Liver (tissue), 9 donors: Measurements from ENCODE around the gene GTF2F2. TPM values are rescaled to one million over a fixed set of nuclear protein-coding genes. Genes with fewer than 3 reads are reported as not detected.

Experiments
- DNase-seq: peaks from one replicate; pipeline ENCODE4 v3.0.0-alpha.2; 2017; ENCODE audit warnings: low spot score
- H3K27ac ChIP-seq, 2 donors: one replicate each; pipeline ENCODE4 v1.7.0; 2013; ENCODE audit warnings: inconsistent platforms in 2 of 2, low read length in 2 of 2, control low read depth in 1 of 2, low read depth in 1 of 2, mild to moderate bottlenecking in 1 of 2
- H3K27me3 ChIP-seq, 4 donors: one replicate each; pipeline versions ENCODE4 v1.6.1 to v1.7.0; 2013; ENCODE audit warnings: low read length in 3 of 4, inconsistent platforms in 1 of 4, mild to moderate bottlenecking in 1 of 4, moderate library complexity in 1 of 4; ENCODE audit not compliant: control insufficient read depth in 4 of 4, insufficient read depth in 4 of 4
- H3K36me3 ChIP-seq, 4 donors: one replicate each; pipeline versions ENCODE4 v1.6.1 to v1.7.0; 2013; ENCODE audit warnings: low read length in 3 of 4, mild to moderate bottlenecking in 3 of 4, low read depth in 1 of 4, moderate library complexity in 1 of 4; ENCODE audit not compliant: control insufficient read depth in 4 of 4, insufficient read depth in 3 of 4
- H3K4me1 ChIP-seq, 4 donors: one replicate each; pipeline versions ENCODE4 v1.6.1 to v1.7.0; 2013; ENCODE audit warnings: low read length in 3 of 4, mild to moderate bottlenecking in 3 of 4, moderate library complexity in 1 of 4; ENCODE audit not compliant: control insufficient read depth in 4 of 4, insufficient read depth in 4 of 4
- H3K4me3 ChIP-seq, 3 donors: one replicate each; pipeline versions ENCODE4 v1.6.1 to v1.7.0; 2013; ENCODE audit warnings: low read length in 3 of 3, control low read depth in 1 of 3, low read depth in 1 of 3, mild to moderate bottlenecking in 1 of 3
- H3K9ac ChIP-seq, 2 donors: one replicate each; pipeline ENCODE4 v1.7.0; 2013; ENCODE audit warnings: low read length in 2 of 2, mild to moderate bottlenecking in 2 of 2, moderate library complexity in 2 of 2, control low read depth in 1 of 2, low read depth in 1 of 2
- H3K9me3 ChIP-seq, 4 donors: one replicate each; pipeline versions ENCODE4 v1.6.1 to v1.7.0; 2013; ENCODE audit warnings: low read length in 3 of 4; ENCODE audit not compliant: control insufficient read depth in 4 of 4
- EGR1 ChIP-seq, 2 donors: IDR thresholded peaks; 2 replicates each; pipeline ENCODE4 v1.6.1; 2016 to 2018; ENCODE audit warnings: antibody characterized with exemption in 2 of 2, low read depth in 2 of 2
- FOXA1 ChIP-seq: IDR thresholded peaks from 2 replicates; pipeline ENCODE4 v1.6.1; 2016; ENCODE audit warnings: antibody characterized with exemption
- FOXA2 ChIP-seq: IDR thresholded peaks from 2 replicates; pipeline ENCODE4 v1.6.1; 2016; ENCODE audit warnings: antibody characterized with exemption
- HNF4A ChIP-seq, 2 donors: conservative IDR thresholded peaks; 2 replicates each; pipeline ENCODE4 v1.6.1; 2016; ENCODE audit warnings: antibody characterized with exemption in 2 of 2, mild to moderate bottlenecking in 2 of 2
- HNF4G ChIP-seq: IDR thresholded peaks from 2 replicates; pipeline ENCODE4 v1.6.1; 2016; ENCODE audit warnings: antibody characterized with exemption
- JUND ChIP-seq, 2 donors: IDR thresholded peaks; 2 replicates each; pipeline ENCODE4 v1.6.1; 2016; ENCODE audit warnings: antibody characterized with exemption in 2 of 2
- MAX ChIP-seq: IDR thresholded peaks from 2 replicates; pipeline ENCODE4 v1.6.1; 2016; ENCODE audit warnings: antibody characterized with exemption
- NR2F2 ChIP-seq: IDR thresholded peaks from 2 replicates; pipeline ENCODE4 v1.6.1; 2016; ENCODE audit warnings: antibody characterized with exemption
- RAD21 ChIP-seq, 2 donors: IDR thresholded peaks; 2 replicates each; pipeline ENCODE4 v1.6.1; 2016; ENCODE audit warnings: antibody characterized with exemption in 2 of 2, mild to moderate bottlenecking in 2 of 2
- REST ChIP-seq: IDR thresholded peaks from 2 replicates; pipeline ENCODE4 v1.6.1; 2016; ENCODE audit warnings: antibody characterized with exemption, mild to moderate bottlenecking
- RXRA ChIP-seq, 2 donors: IDR thresholded peaks; 2 replicates each; pipeline ENCODE4 v1.6.1; 2017 to 2018; ENCODE audit warnings: antibody characterized with exemption in 2 of 2, mild to moderate bottlenecking in 1 of 2
- SP1 ChIP-seq: IDR thresholded peaks from 2 replicates; pipeline ENCODE4 v1.6.1; 2018; ENCODE audit warnings: antibody characterized with exemption, mild to moderate bottlenecking
- TAF1 ChIP-seq: conservative IDR thresholded peaks from 2 replicates; pipeline ENCODE4 v1.6.1; 2016; ENCODE audit warnings: antibody characterized with exemption, mild to moderate bottlenecking
- WGBS: extraction: QIAGEN DNeasy Blood & Tissue Kit; methylation state at CpG from one replicate; pipeline ENCODE4 v1.1.7; 2013; 5-methylcytosine and 5-hydroxymethylcytosine counted together
- polyA plus RNA-seq, 2 donors: library from polyadenylated mRNA; stranded (reverse) in 1 of 2; unstranded in 1 of 2; fragments of 200-250 nt in 1 of 2; fragments of >200 nt in 1 of 2; fragmentation: Nextera tagmentation in 1 of 2; extraction: Ambion mirVana in 1 of 2; gene quantifications; one replicate each; pipeline versions ENCODE4 v1.2.1 to v1.2.3, GENCODE V29; 2013 to 2015
- total RNA-seq, 2 donors: library from RNA; depleted of rRNA; stranded (reverse); fragments of >200 nt; gene quantifications; one replicate each; pipeline ENCODE4 v1.2.3, GENCODE V29; 2014
- TF ChIP-seq, protein P1 (sequence below): IDR thresholded peaks from 2 replicates; pipeline ENCODE4 v1.6.1; 2016; ENCODE audit warnings: antibody characterized with exemption
- donor health status: healthy.
- donor health status: healthy.
- donor health status: healthy.
- donor health status: healthy.
- donor health status: healthy.

GTF2F2 gene
- total and polyA plus RNA-seq, 4 donors: 6.0 to 8.5 (median 7.3) TPM

- H3K4me1 ChIP-seq: peaks cover 0 to 1% (median 0%) of the 10 kb centered on the region in 4 donors
- H3K4me3 ChIP-seq: no peak overlapping the region
- no peak overlapping the region for H3K9ac ChIP-seq
- no peaks in the 10 kb centered on the region for H3K9me3 ChIP-seq
- TF ChIP-seq JUND (IDR thresholded peaks at IDR 0.05) (no peak), RAD21 (IDR thresholded peaks at IDR 0.05) (no peak), MAX (no peak), FOXA2 (no peak), RXRA (IDR thresholded peaks at IDR 0.05) (peak in 1 of 2 donors; percentile 13), HNF4A (conservative IDR thresholded peaks at IDR 0.05) (peak; percentile 78 to 87), NR2F2 (no peak), EGR1 (IDR thresholded peaks at IDR 0.05; ENCODE audit: low read depth in 2 of 2) (no peak), SP1 (peak; percentile 35), HNF4G (peak; percentile 54)
- TF ChIP-seq, protein P1, sequence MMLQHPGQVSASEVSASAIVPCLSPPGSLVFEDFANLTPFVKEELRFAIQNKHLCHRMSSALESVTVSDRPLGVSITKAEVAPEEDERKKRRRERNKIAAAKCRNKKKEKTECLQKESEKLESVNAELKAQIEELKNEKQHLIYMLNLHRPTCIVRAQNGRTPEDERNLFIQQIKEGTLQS: no peak
- no peak for DNase-seq
- H3K27ac ChIP-seq: no peak overlapping the region
- peaks cover 0 to 5% (median 0%) of the 10 kb centered on the region in 4 donors for H3K36me3 ChIP-seq
- no peaks in the 10 kb centered on the region for H3K27me3 ChIP-seq
Measured at GRCh38 chr13:45179428-45179827, 59.1 kb downstream of the GTF2F2 start.

GRCh38 chr13:45180303-45180702 lies 60.0 kb downstream of the GTF2F2 start:
- Histone ChIP-seq H3K9ac (no peak overlapping the region), H3K27me3 (no peaks in the 10 kb centered on the region), H3K36me3 (peaks cover 0 to 5% (median 0%) of the 10 kb centered on the region in 4 donors), H3K4me3 (no peak overlapping the region), H3K27ac (no peak overlapping the region), H3K9me3 (no peaks in the 10 kb centered on the region), H3K4me1 (peaks cover 0 to 1% (median 0%) of the 10 kb centered on the region in 4 donors)
- 98% methylated on average over 3 of the region's 3 CpGs for WGBS
- TF ChIP-seq TAF1: no peak
- TF ChIP-seq MAX: no peak
- TF ChIP-seq REST: no peak
- TF ChIP-seq FOXA1: no peak
- no peak for TF ChIP-seq JUND (IDR thresholded peaks at IDR 0.05)
- TF ChIP-seq, protein P1: no peak
- DNase-seq: no peak
